SKM-1 treated with dmso at 0.1 percent for 144 hours (cell line): ENCODE measurements around the gene LRIT1.

ENCODE experiments used
- DNase-seq: peaks from one replicate; lab custom pipeline; 2025; ENCODE audit not compliant: unreplicated experiment; lab: John Stamatoyannopoulos, UW

LRIT1 gene

GRCh38 chr10:84195044-84195830 lies 46.1 kb downstream of the LRIT1 start:
- DNase-seq: no peak

- no peak for DNase-seq
Measured at GRCh38 chr10:84194424-84195043, 46.8 kb downstream of the LRIT1 start, which contains the start of gene CDHR1. Gene CDHR1, plus strand, starts transcription at chr10:84194537. Its CDS starts 224 bp downstream, at chr10:84194761.

- no peak for DNase-seq
Measured at GRCh38 chr10:84193846-84194423, 47.4 kb downstream of the LRIT1 start.

- no peak for DNase-seq
Measured at GRCh38 chr10:84193327-84193726, 48.0 kb downstream of the LRIT1 start.

- DNase-seq: no peak
Measured at GRCh38 chr10:84191106-84191505, 50.2 kb downstream of the LRIT1 start.

- no peak for DNase-seq
Measured at GRCh38 chr10:84190621-84191020, 50.7 kb downstream of the LRIT1 start.

- DNase-seq: no peak
Measured at GRCh38 chr10:84188815-84189214, 52.5 kb downstream of the LRIT1 start.

- DNase-seq: no peak
Measured at GRCh38 chr10:84185526-84186175, 55.7 kb downstream of the LRIT1 start.

GRCh38 chr10:84184517-84184916 lies 56.8 kb downstream of the LRIT1 start:
- no peak for DNase-seq

- DNase-seq: no peak
Measured at GRCh38 chr10:84181631-84182030, 59.7 kb downstream of the LRIT1 start.
